Measurements from ENCODE around the gene MACROD2. TPM values are rescaled to one million over a fixed set of nuclear protein-coding genes. Genes with fewer than 3 reads are reported as not detected.

The MACROD2 gene
- total RNA-seq, 3 donors from 2014 or later = 3.2 to 7.6 (median 6.4) TPM

- H3K9me3 ChIP-seq = no peaks in the 10 kb centered on the region
- no peak for TF ChIP-seq CTCF (IDR thresholded peaks at IDR 0.05)
- no peaks in the 10 kb centered on the region for H3K36me3 ChIP-seq (ENCODE audit: low read depth)
- DNase-seq (no peak), ATAC-seq (no peak)
- H3K4me1 ChIP-seq (ENCODE audit: low read depth) = no peaks in the 10 kb centered on the region
- intact Hi-C loops (cut with DNase I, micrococcal nuclease) = no loop called here
- H3K4me3 ChIP-seq = no peak overlapping the region
Observed at GRCh38 chr20:15612198-15612597, 1616.9 kb downstream of the MACROD2 start.

GRCh38 chr20:15612769-15613168, 1617.5 kb downstream of the MACROD2 start:
- Histone ChIP-seq H3K36me3 (ENCODE audit: low read depth) (no peaks in the 10 kb centered on the region), H3K4me3 (no peak overlapping the region), H3K4me1 (ENCODE audit: low read depth) (no peaks in the 10 kb centered on the region), H3K9me3 (no peaks in the 10 kb centered on the region)
- ATAC-seq = no peak
- TF ChIP-seq CTCF (IDR thresholded peaks at IDR 0.05) = no peak
- intact Hi-C loops (cut with DNase I, micrococcal nuclease) = no loop called here
- DNase-seq = no peak

- ATAC-seq (no peak), DNase-seq (no peak)
- H3K36me3 ChIP-seq (ENCODE audit: low read depth) = no peaks in the 10 kb centered on the region
- intact Hi-C loops (cut with DNase I, micrococcal nuclease) = no loop called here
- H3K4me3 ChIP-seq = no peak overlapping the region
- no peaks in the 10 kb centered on the region for H3K9me3 ChIP-seq
- no peaks in the 10 kb centered on the region for H3K4me1 ChIP-seq (ENCODE audit: low read depth)
- no peak for TF ChIP-seq CTCF (IDR thresholded peaks at IDR 0.05)
Observed at GRCh38 chr20:15613530-15613929, 1618.2 kb downstream of the MACROD2 start.

GRCh38 chr20:15616626-15617025, 1621.3 kb downstream of the MACROD2 start:
- no peak overlapping the region for H3K4me3 ChIP-seq
- H3K9me3 ChIP-seq = no peaks in the 10 kb centered on the region
- intact Hi-C loops (cut with DNase I, micrococcal nuclease) = no loop called here
- no peaks in the 10 kb centered on the region for H3K4me1 ChIP-seq (ENCODE audit: low read depth)
- DNase-seq = no peak
- TF ChIP-seq CTCF (IDR thresholded peaks at IDR 0.05) = no peak
- no peak for ATAC-seq
- no peaks in the 10 kb centered on the region for H3K36me3 ChIP-seq (ENCODE audit: low read depth)

GRCh38 chr20:15618110-15618509, 1622.8 kb downstream of the MACROD2 start:
- TF ChIP-seq CTCF (IDR thresholded peaks at IDR 0.05) = no peak
- no peak for ATAC-seq

GRCh38 chr20:15618912-15619311, 1623.6 kb downstream of the MACROD2 start:
- no peaks in the 10 kb centered on the region for H3K9me3 ChIP-seq
- intact Hi-C loops (cut with DNase I, micrococcal nuclease) = no loop called here
- H3K36me3 ChIP-seq (ENCODE audit: low read depth) = no peaks in the 10 kb centered on the region
- H3K4me1 ChIP-seq (ENCODE audit: low read depth) = no peaks in the 10 kb centered on the region
- DNase-seq (no peak), ATAC-seq (no peak)
- no peak for TF ChIP-seq CTCF (IDR thresholded peaks at IDR 0.05)
- no peak overlapping the region for H3K4me3 ChIP-seq

More at GRCh38 chr20:15618110-15618509, 1622.8 kb downstream of the MACROD2 start:
- Histone ChIP-seq H3K4me1 (ENCODE audit: low read depth) (no peaks in the 10 kb centered on the region), H3K36me3 (ENCODE audit: low read depth) (no peaks in the 10 kb centered on the region), H3K9me3 (no peaks in the 10 kb centered on the region), H3K4me3 (no peak overlapping the region)
- intact Hi-C loops (cut with DNase I, micrococcal nuclease) = no loop called here
- no peak for DNase-seq
